IPS-NIHi7 (cell line): Measurements from ENCODE around the gene ELAVL3.
A peak's percentile ranks its signal among the peaks of the same experiment; 100 is the strongest.
"Not testable (repeated sequence)": the region's sequence is repeated elsewhere in the genome, so short reads cannot be mapped to it uniquely, and the experiment has no call there.

Source experiments
- DNase-seq: peaks from one replicate; pipeline ENCODE4 v3.0.0; 2012; ENCODE audit warnings: mixed read lengths; ENCODE audit errors: extremely low spot score

ELAVL3 gene

GRCh38 chr19:11458912-11459311, 21.9 kb downstream of the ELAVL3 start:
- not testable (repeated sequence) for DNase-seq

GRCh38 chr19:11458236-11458900, 22.5 kb downstream of the ELAVL3 start:
- DNase-seq: no peak

GRCh38 chr19:11457831-11458230, 23.0 kb downstream of the ELAVL3 start:
- peak; percentile 7 for DNase-seq

- no peak for DNase-seq
Observed at GRCh38 chr19:11457115-11457514, 23.7 kb downstream of the ELAVL3 start.

GRCh38 chr19:11456659-11457058, 24.2 kb downstream of the ELAVL3 start:
- DNase-seq: no peak

- not testable (repeated sequence) for DNase-seq
Observed at GRCh38 chr19:11455233-11455554, 25.7 kb downstream of the ELAVL3 start.

- DNase-seq: peak; percentile 79
Observed at GRCh38 chr19:11453468-11454341, 27.1 kb downstream of the ELAVL3 start.

GRCh38 chr19:11452620-11453310, 28.1 kb downstream of the ELAVL3 start:
- DNase-seq: no peak

- DNase-seq: no peak
Observed at GRCh38 chr19:11451871-11452619, 28.8 kb downstream of the ELAVL3 start.

GRCh38 chr19:11451327-11451870, 29.4 kb downstream of the ELAVL3 start:
- no peak for DNase-seq

- no peak for DNase-seq
Observed at GRCh38 chr19:11450570-11451326, 30.1 kb downstream of the ELAVL3 start.

GRCh38 chr19:11448923-11449554, 31.8 kb downstream of the ELAVL3 start:
- DNase-seq: no peak

- DNase-seq: no peak
Observed at GRCh38 chr19:11448410-11448809, 32.4 kb downstream of the ELAVL3 start.

GRCh38 chr19:11447347-11448262, 33.2 kb downstream of the ELAVL3 start:
- no peak for DNase-seq

GRCh38 chr19:11446652-11447301, 34.1 kb downstream of the ELAVL3 start:
- DNase-seq: peak; percentile 93

GRCh38 chr19:11446271-11446651, 34.6 kb downstream of the ELAVL3 start:
- no peak for DNase-seq

- DNase-seq: no peak
Observed at GRCh38 chr19:11445141-11445540, 35.7 kb downstream of the ELAVL3 start.

GRCh38 chr19:11444059-11444458, 36.8 kb downstream of the ELAVL3 start:
- DNase-seq: no peak

GRCh38 chr19:11437955-11438354, 42.9 kb downstream of the ELAVL3 start:
- no peak for DNase-seq
